D721Med (cell line): Measurements from ENCODE around the gene MRPS2.

Experiments used
- DNase-seq: peaks from one replicate; pipeline ENCODE4 v3.0.0; 2011; ENCODE audit warnings: low spot score; ENCODE audit not compliant: insufficient read length
- FAIRE-seq: peaks from 2 replicates; lab custom pipeline; 2011; peaks lifted over from hg19 to GRCh38; lab: Jason Lieb, UNC
- TF ChIP-seq, protein P1 (sequence below): IDR thresholded peaks from 2 replicates; pipeline ENCODE4 v1.5.1; 2012; ENCODE audit warnings: mild to moderate bottlenecking, control low read depth; ENCODE audit not compliant: insufficient read depth; ENCODE audit errors: missing control alignments

Gene MRPS2

DNA sequence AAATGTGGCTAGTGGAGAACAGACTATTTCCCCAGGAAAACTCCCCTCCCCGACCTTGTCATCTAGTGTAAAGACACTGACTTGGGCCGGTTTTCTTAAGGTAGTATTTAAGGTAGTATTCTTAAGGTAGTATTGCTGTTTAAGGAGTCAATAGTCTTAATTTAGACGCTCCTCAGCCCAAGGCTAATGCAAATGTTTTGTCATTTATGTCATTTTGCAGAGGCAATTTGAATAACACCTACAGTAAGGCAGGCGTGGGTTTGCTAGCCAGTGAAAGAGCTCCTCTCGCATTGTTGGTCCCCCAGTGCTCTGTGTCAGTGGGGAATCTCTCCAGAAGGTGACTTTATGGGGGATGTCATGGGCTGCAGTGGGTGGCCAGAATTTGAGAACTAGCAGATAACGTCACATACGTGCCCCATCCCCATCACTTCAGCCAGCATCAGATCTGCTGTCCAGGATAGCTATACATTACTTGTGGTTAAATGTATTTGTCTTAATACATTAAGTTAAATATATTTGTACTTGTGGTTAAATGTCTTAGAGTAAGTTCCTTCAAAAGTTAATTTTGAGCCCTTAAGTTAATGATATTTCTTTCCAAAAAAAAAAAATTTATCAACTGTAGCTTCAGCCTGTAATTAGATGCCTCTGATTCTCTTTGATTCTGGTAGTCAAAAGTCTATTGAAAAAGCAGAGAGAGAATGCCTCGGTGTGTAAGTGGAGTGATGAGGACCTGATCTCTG is 18.3 kb upstream of the MRPS2 start:
- FAIRE-seq (no peak), DNase-seq (no peak)
- TF ChIP-seq, protein P1, sequence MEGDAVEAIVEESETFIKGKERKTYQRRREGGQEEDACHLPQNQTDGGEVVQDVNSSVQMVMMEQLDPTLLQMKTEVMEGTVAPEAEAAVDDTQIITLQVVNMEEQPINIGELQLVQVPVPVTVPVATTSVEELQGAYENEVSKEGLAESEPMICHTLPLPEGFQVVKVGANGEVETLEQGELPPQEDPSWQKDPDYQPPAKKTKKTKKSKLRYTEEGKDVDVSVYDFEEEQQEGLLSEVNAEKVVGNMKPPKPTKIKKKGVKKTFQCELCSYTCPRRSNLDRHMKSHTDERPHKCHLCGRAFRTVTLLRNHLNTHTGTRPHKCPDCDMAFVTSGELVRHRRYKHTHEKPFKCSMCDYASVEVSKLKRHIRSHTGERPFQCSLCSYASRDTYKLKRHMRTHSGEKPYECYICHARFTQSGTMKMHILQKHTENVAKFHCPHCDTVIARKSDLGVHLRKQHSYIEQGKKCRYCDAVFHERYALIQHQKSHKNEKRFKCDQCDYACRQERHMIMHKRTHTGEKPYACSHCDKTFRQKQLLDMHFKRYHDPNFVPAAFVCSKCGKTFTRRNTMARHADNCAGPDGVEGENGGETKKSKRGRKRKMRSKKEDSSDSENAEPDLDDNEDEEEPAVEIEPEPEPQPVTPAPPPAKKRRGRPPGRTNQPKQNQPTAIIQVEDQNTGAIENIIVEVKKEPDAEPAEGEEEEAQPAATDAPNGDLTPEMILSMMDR: no peak

DNA sequence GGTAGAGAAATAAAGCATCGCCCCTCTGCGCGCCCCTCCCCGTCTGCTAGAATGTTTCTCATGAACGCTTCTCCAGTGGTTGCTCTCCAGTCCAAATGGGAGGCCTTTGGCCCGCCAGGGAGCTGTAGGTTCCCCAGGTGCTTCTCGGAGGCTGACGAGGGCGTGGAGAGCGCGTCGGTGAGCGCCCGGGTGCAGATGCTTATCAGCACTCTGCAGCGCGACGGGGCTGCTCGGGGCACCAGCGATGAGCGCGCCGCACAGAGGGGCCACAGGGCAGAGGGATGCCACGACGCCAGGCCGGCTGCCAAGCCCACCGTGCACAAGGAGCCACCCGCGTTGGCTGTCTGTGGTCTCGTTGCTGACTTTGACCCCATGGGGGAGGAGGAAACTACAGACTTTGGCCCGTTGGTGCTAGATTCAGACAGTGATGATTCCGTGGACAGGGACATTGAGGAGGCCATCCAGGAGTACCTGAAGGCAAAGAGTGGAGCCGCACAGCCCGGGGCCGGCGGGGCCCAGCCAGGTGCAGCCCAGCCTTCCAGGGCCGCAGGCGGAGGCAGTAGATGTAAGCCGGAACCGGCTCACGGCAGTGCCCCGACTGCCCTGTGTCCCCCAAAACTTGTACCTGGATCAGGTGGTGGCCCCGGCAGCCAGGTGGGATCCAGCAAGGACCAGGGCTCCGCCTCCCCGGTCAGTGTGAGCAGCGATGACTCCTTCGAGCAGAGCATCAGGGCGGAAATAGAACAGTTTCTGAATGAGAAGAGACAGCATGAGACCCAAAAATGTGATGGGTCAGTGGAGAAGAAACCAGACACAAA is 15.8 kb upstream of the MRPS2 start:
- DNase-seq (no peak), FAIRE-seq (no peak)
- TF ChIP-seq, protein P1: no peak

DNA sequence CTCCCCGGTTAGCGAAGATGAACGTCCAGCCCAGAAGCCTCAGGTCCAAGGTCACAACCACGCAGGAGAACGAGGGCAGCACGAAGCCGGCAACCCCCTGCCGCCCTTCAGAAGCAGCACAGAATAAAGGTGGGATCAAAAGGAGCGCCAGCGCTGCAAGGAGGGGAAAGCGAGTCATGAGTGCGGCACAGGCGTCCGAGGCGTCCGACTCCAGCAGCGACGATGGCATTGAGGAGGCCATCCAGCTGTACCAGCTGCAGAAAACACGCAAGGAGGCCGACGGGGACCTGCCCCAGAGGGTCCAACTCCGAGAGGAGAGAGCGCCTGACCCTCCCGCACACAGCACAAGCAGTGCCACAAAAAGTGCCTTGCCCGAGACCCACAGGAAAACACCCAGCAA is 15.1 kb upstream of the MRPS2 start:
- DNase-seq (no peak), FAIRE-seq (no peak)
- TF ChIP-seq, protein P1: no peak

DNA sequence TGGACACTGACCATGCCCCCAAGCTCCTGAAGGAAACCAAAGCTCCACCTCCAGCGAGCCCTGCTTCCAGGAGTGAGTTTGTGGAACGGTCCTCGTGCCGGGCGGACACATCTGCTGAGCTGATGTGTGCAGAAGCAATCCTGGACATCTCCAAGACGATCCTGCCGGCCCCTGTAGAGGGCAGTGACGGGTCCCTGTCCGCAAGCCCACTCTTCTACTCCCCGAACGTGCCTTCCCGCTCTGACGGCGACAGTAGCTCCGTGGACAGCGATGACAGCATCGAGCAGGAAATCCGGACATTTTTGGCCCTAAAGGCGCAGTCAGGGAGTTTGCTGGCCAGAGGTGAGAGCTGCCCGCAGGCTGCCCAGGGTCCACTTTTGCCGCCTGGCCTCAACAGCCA is 14.7 kb upstream of the MRPS2 start:
- FAIRE-seq (no peak), DNase-seq (no peak)
- TF ChIP-seq, protein P1: no peak

DNA sequence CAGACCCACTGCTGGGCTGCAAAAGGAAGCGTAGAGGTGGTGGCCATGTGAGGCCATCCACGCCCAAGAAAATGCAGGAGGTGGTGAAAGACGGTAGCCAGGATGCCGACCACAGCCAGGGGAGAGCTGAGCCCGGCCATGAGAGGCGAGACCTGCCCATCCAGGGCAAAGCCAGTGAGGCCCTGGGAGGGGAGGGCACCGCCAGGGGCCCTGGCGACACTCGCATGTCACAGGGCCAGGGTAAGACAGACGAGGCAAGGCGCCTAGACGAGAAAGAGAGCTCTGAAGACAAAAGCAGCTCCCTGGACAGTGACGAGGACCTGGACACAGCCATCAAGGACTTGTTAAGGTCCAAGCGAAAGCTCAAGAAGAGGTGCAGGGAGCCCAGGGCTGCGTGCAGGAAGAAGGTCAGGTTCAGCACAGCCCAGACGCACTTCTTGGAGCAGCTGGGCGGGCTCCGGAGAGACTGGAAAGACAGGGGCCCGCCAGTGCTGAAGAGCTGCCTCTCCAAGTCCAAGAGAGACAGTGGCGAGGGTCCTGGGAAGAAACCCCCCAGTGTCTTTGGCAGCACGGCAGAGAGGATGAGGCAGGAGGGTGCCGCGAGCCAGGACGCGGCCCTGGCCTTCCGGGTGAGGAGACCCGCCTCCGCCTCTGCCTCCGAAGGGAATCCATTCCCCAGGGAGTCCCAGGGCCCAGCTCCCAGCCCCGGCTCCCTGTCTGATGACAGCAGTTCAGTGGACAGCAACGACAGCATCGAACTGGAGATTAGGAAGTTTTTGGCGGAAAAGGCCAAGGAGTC is 14.0 kb upstream of the MRPS2 start:
- no peak for DNase-seq

DNA sequence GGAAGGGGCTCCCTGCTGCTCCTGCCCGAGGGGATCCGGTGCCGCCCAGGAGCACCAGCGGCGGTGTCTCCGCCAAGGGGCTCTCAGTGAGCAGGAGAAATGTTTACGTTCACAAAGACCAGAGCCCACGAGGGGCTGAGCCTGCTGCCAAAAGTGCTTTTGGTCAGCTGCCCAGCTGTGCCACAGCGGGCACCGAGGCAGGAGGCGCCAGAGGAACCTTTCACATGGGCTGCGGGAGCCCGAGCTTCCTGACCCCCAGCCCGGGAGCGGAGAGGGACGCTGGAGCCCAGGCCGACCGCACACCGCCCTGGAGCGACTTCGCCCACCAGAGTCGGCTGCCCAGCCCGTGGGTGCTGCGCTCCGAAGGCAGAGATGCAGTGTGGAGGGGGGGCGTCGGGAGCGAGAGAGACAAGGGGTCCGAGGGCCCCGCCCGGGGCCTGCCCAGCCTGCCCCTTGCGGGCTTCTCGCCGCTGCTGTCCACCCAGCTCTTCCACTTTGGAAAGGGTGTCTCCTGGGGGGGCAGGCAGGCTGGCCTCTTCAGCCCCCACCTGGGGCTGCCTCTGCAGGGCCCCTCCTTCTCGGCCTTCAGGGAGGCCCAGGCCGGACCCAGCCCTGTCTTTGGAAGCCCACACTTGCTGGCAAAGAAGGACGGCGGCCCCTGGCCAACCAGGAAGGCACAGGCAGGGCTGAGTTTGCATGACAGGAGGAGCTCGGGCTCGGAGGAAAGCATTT is 13.0 kb upstream of the MRPS2 start:
- TF ChIP-seq, protein P1: no peak
- DNase-seq (no peak), FAIRE-seq (no peak)

More for the DNA sequence above, 14.0 kb upstream of the MRPS2 start:
- no peak for FAIRE-seq
- TF ChIP-seq, protein P1: no peak
